Neuronal stem cell (in vitro differentiated cells): Measurements from ENCODE around the gene STAB2.

Source experiments
- DNase-seq: peaks from one replicate; pipeline ENCODE4 v3.0.0-alpha.2; 2013; ENCODE audit warnings: low spot score
- H2AFZ ChIP-seq: one replicate; pipeline ENCODE4 v1.6.1; 2013; ENCODE audit warnings: mild to moderate bottlenecking, low read length, inconsistent platforms
- H2AK5ac ChIP-seq: 2 replicates; pipeline ENCODE4 v1.6.1; 2013; ENCODE audit warnings: low read depth, mild to moderate bottlenecking, inconsistent platforms, low read length, moderate library complexity, mixed read lengths
- H2BK120ac ChIP-seq: 2 replicates; pipeline ENCODE4 v1.6.1; 2013; ENCODE audit warnings: low read depth, mild to moderate bottlenecking, inconsistent platforms, low read length, moderate library complexity, mixed read lengths
- H2BK12ac ChIP-seq: one replicate; pipeline ENCODE4 v1.6.1; 2013; ENCODE audit warnings: low read length, inconsistent platforms
- H2BK15ac ChIP-seq: 2 replicates; pipeline ENCODE4 v1.6.1; 2013; ENCODE audit warnings: mild to moderate bottlenecking, low read length, inconsistent platforms, mixed read lengths
- H2BK5ac ChIP-seq: one replicate; pipeline ENCODE4 v1.6.1; 2013; ENCODE audit warnings: inconsistent platforms, mild to moderate bottlenecking, low read length, moderate library complexity
- H3K14ac ChIP-seq: one replicate; pipeline ENCODE4 v1.6.1; 2013; ENCODE audit warnings: low read length, inconsistent platforms
- H3K18ac ChIP-seq: 2 replicates; pipeline ENCODE4 v1.6.1; 2013; ENCODE audit warnings: low read length, inconsistent platforms
- H3K23ac ChIP-seq: 2 replicates; pipeline ENCODE4 v1.6.1; 2013; ENCODE audit warnings: low read depth, mild to moderate bottlenecking, mixed read lengths, low read length, inconsistent platforms; ENCODE audit not compliant: poor library complexity
- H3K27ac ChIP-seq: replicated peaks from 3 replicates; pipeline ENCODE4 v1.5.1; 2013; ENCODE audit warnings: low read length, inconsistent platforms
- H3K27me3 ChIP-seq, 3 experiments: 2 replicates each; pipeline ENCODE4 v1.6.1; 2013; ENCODE audit warnings: low read length in 3 of 3, mild to moderate bottlenecking in 2 of 3, inconsistent platforms in 1 of 3, low read depth in 1 of 3, mixed read lengths in 1 of 3, moderate library complexity in 1 of 3; ENCODE audit not compliant: control insufficient read depth in 3 of 3, insufficient read depth in 3 of 3
- H3K36me3 ChIP-seq, 2 donors: replicated peaks in 1 of 2; 2 replicates each; pipeline ENCODE4 v1.6.1; 2013; ENCODE audit warnings: low read length in 2 of 2; ENCODE audit not compliant: control insufficient read depth in 2 of 2, insufficient read depth in 2 of 2
- H3K4ac ChIP-seq: 2 replicates; pipeline ENCODE4 v1.6.1; 2013; ENCODE audit warnings: inconsistent platforms, mild to moderate bottlenecking, low read length, moderate library complexity
- H3K4me1 ChIP-seq, 2 donors: 1 replicate in 1 of 2; 2 replicates in 1 of 2; pipeline ENCODE4 v1.6.1; 2013; ENCODE audit warnings: low read length in 2 of 2, low read depth in 1 of 2; ENCODE audit not compliant: control insufficient read depth in 2 of 2, insufficient read depth in 1 of 2
- H3K4me2 ChIP-seq: one replicate; pipeline ENCODE4 v1.6.1; 2013; ENCODE audit warnings: mild to moderate bottlenecking, low read length, inconsistent platforms; ENCODE audit not compliant: insufficient read depth, poor library complexity, severe bottlenecking
- H3K4me3 ChIP-seq, 2 donors: 2 replicates each; pipeline ENCODE4 v1.5.1; 2013; ENCODE audit warnings: low read length in 2 of 2, mild to moderate bottlenecking in 2 of 2, inconsistent platforms in 1 of 2, moderate library complexity in 1 of 2
- H3K79me1 ChIP-seq: one replicate; pipeline ENCODE4 v1.6.1; 2013; ENCODE audit warnings: low read depth, mild to moderate bottlenecking, inconsistent platforms, low read length, moderate library complexity
- H3K9ac ChIP-seq: one replicate; pipeline ENCODE4 v1.6.1; 2013; ENCODE audit warnings: mild to moderate bottlenecking, low read depth, low read length, inconsistent platforms; ENCODE audit not compliant: poor library complexity
- H3K9me3 ChIP-seq, 2 donors: replicated peaks in 1 of 2; 2 replicates each; pipeline versions ENCODE3 to v1.6.1; 2013; ENCODE audit warnings: low read length in 2 of 2, mild to moderate bottlenecking in 2 of 2, inconsistent platforms in 1 of 2, low read depth in 1 of 2, mixed read lengths in 1 of 2, moderate library complexity in 1 of 2; ENCODE audit not compliant: control insufficient read depth in 2 of 2, insufficient read depth in 1 of 2
- H4K8ac ChIP-seq: one replicate; pipeline ENCODE4 v1.6.1; 2013; ENCODE audit warnings: low read depth, mild to moderate bottlenecking, inconsistent platforms, low read length, moderate library complexity
- H4K91ac ChIP-seq: one replicate; pipeline ENCODE4 v1.6.1; 2013; ENCODE audit warnings: low read length, low read depth, mild to moderate bottlenecking, inconsistent platforms; ENCODE audit not compliant: poor library complexity
- WGBS, 2 donors: extraction: QIAGEN DNeasy Blood & Tissue Kit; methylation state at CpG; one replicate each; pipeline ENCODE4 v1.1.7; 2013; ENCODE audit warnings: missing lambda C conversion rate in 2 of 2, mixed read lengths in 1 of 2; ENCODE audit not compliant: insufficient read length in 2 of 2, insufficient replicate concordance in 1 of 2; ENCODE audit errors: extremely low coverage in 2 of 2; 5-methylcytosine and 5-hydroxymethylcytosine counted together

STAB2 gene

GRCh38 chr12:103637429-103637828, 50.4 kb downstream of the STAB2 start:
- H2AFZ ChIP-seq, result no peak overlapping the region

DNA sequence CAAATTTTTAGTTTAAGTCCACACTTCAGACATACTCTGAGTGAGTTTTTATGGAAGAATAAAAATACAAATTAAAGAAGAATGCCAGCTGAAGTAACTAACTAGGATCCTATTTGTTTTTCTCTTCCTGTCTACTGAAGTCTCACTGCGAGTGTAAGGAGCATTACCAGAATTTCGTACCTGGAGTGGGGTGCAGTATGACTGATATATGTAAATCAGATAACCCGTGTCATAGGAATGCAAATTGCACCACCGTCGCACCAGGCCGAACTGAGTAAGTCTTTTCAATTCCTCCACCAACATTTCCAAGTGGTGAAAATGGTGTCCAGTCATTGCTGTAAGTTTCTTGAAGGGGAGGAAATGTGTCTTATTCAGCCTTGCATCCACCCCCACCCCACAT, 52.9 kb downstream of the STAB2 start:
- Histone ChIP-seq H2AK5ac (no peak overlapping the region), H3K36me3 (no peaks in the 10 kb centered on the region), H3K9me3 (peaks cover 0 to 11% of the 10 kb centered on the region in 2 donors), H2BK5ac (no peak overlapping the region), H3K4me2 (no peak overlapping the region), H4K8ac (no peak overlapping the region), H4K91ac (no peak overlapping the region), H3K23ac (no peak overlapping the region), H2AFZ (no peak overlapping the region), H3K14ac (no peak overlapping the region), H3K4me1 (no peaks in the 10 kb centered on the region), H3K9ac (no peak overlapping the region), H3K27ac (no peak overlapping the region), H3K27me3 (no peaks in the 10 kb centered on the region), H3K4me3 (no peak overlapping the region), H2BK12ac (no peak overlapping the region), H3K18ac (no peak overlapping the region), H3K79me1 (no peaks in the 10 kb centered on the region), H2BK15ac (no peak overlapping the region), H3K4ac (no peak overlapping the region), H2BK120ac (no peak overlapping the region)
- no CpG with 5 or more reads among the region's 6 CpGs for WGBS, 2 donors
- no peak for DNase-seq

More at GRCh38 chr12:103637429-103637828, 50.4 kb downstream of the STAB2 start:
- Histone ChIP-seq H3K18ac (no peak overlapping the region), H3K9me3 (peaks cover 0 to 9% of the 10 kb centered on the region in 2 donors), H3K27me3 (no peaks in the 10 kb centered on the region), H3K4me2 (no peak overlapping the region), H2BK12ac (no peak overlapping the region), H3K9ac (no peak overlapping the region), H3K36me3 (no peaks in the 10 kb centered on the region), H3K79me1 (no peaks in the 10 kb centered on the region), H2AK5ac (no peak overlapping the region), H3K4ac (no peak overlapping the region), H3K4me1 (no peaks in the 10 kb centered on the region), H4K91ac (no peak overlapping the region), H3K27ac (no peak overlapping the region), H4K8ac (no peak overlapping the region), H2BK120ac (no peak overlapping the region), H2BK15ac (no peak overlapping the region), H3K23ac (no peak overlapping the region), H2BK5ac (no peak overlapping the region), H3K14ac (no peak overlapping the region), H3K4me3 (no peak overlapping the region)
- no CpG with 5 or more reads among the region's 2 CpGs for WGBS, 2 donors
- no peak for DNase-seq

- no peaks in the 10 kb centered on the region for H3K27me3 ChIP-seq
- H3K4me2 ChIP-seq, result no peak overlapping the region
- no peak overlapping the region for H3K4ac ChIP-seq
- H3K18ac ChIP-seq, result no peak overlapping the region
- no peak overlapping the region for H3K27ac ChIP-seq
- no peak overlapping the region for H4K91ac ChIP-seq
- no peak overlapping the region for H2BK5ac ChIP-seq
- no peak overlapping the region for H2BK120ac ChIP-seq
- H2BK15ac ChIP-seq, result no peak overlapping the region
- no peak overlapping the region for H2BK12ac ChIP-seq
- no peak overlapping the region for H3K14ac ChIP-seq
- no peaks in the 10 kb centered on the region for H3K36me3 ChIP-seq
- H3K23ac ChIP-seq, result no peak overlapping the region
- H3K9me3 ChIP-seq, result peaks cover 0 to 8% of the 10 kb centered on the region in 2 donors
- no peak overlapping the region for H3K9ac ChIP-seq
- H2AK5ac ChIP-seq, result no peak overlapping the region
- H2AFZ ChIP-seq, result no peak overlapping the region
- no peak overlapping the region for H4K8ac ChIP-seq
- no peaks in the 10 kb centered on the region for H3K79me1 ChIP-seq
- no peaks in the 10 kb centered on the region for H3K4me1 ChIP-seq
- DNase-seq, result no peak
- WGBS, 2 donors, result no CpG with 5 or more reads among the region's 1 CpG
- no peak overlapping the region for H3K4me3 ChIP-seq
Observed at GRCh38 chr12:103640410-103640809, 53.3 kb downstream of the STAB2 start.

GRCh38 chr12:103640831-103641230, 53.8 kb downstream of the STAB2 start:
- no peak overlapping the region for H2BK15ac ChIP-seq
- no CpG with 5 or more reads among the region's 4 CpGs for whole genome bisulfite sequencing, 2 donors
- peaks cover 0 to 6% of the 10 kb centered on the region in 2 donors for H3K9me3 ChIP-seq
- H3K9ac ChIP-seq, result no peak overlapping the region
- H3K4me1 ChIP-seq, result no peaks in the 10 kb centered on the region
- H3K23ac ChIP-seq, result no peak overlapping the region
- H2BK5ac ChIP-seq, result no peak overlapping the region
- no peak overlapping the region for H2BK120ac ChIP-seq
- H3K27me3 ChIP-seq, result no peaks in the 10 kb centered on the region
- no peak overlapping the region for H3K18ac ChIP-seq
- no peak overlapping the region for H3K4me2 ChIP-seq
- H3K27ac ChIP-seq, result no peak overlapping the region
- H3K4me3 ChIP-seq, result no peak overlapping the region
- no peak overlapping the region for H4K8ac ChIP-seq
- H3K4ac ChIP-seq, result no peak overlapping the region
- DNase-seq, result no peak
- no peaks in the 10 kb centered on the region for H3K79me1 ChIP-seq
- no peak overlapping the region for H2BK12ac ChIP-seq
- no peak overlapping the region for H4K91ac ChIP-seq
- H3K36me3 ChIP-seq, result no peaks in the 10 kb centered on the region
- no peak overlapping the region for H2AK5ac ChIP-seq
- H2AFZ ChIP-seq, result no peak overlapping the region
- H3K14ac ChIP-seq, result no peak overlapping the region
